Trophoblast cell (in vitro differentiated cells and primary cell): ENCODE data around the gene ADAMTS3.
A peak's percentile ranks its signal among the peaks of the same experiment; 100 is the strongest.

ENCODE experiments used
- DNase-seq, 2 donors: peaks; one replicate each; pipeline ENCODE4 v3.0.0-alpha.2; 2016
- H2AFZ ChIP-seq: 2 replicates; pipeline ENCODE4 v1.6.1; 2013; ENCODE audit warnings: low read length, moderate library complexity, mild to moderate bottlenecking; ENCODE audit not compliant: insufficient read depth, poor library complexity
- H2AK5ac ChIP-seq: 2 replicates; pipeline ENCODE4 v1.6.1; 2013; ENCODE audit warnings: mild to moderate bottlenecking, low read length
- H2BK120ac ChIP-seq: 2 replicates; pipeline ENCODE4 v1.6.1; 2013; ENCODE audit warnings: low read length, mild to moderate bottlenecking, moderate library complexity; ENCODE audit not compliant: insufficient read depth, poor library complexity
- H2BK12ac ChIP-seq: 2 replicates; pipeline ENCODE4 v1.6.1; 2013; ENCODE audit warnings: mild to moderate bottlenecking, low read length, moderate library complexity
- H2BK5ac ChIP-seq: 2 replicates; pipeline ENCODE4 v1.6.1; 2013; ENCODE audit warnings: low read length, low read depth, moderate library complexity, mild to moderate bottlenecking; ENCODE audit not compliant: poor library complexity
- H3K14ac ChIP-seq: 2 replicates; pipeline ENCODE4 v1.6.1; 2013; ENCODE audit warnings: mild to moderate bottlenecking, low read length
- H3K18ac ChIP-seq: 2 replicates; pipeline ENCODE4 v1.6.1; 2013; ENCODE audit warnings: mild to moderate bottlenecking, low read length
- H3K23ac ChIP-seq: 2 replicates; pipeline ENCODE4 v1.6.1; 2013; ENCODE audit warnings: low read length
- H3K27ac ChIP-seq: 2 replicates; pipeline ENCODE4 v1.5.1; 2013; ENCODE audit warnings: low read depth, mild to moderate bottlenecking, inconsistent platforms, low read length, moderate library complexity
- H3K27me3 ChIP-seq: 2 replicates; pipeline ENCODE4 v1.6.1; 2013; ENCODE audit warnings: inconsistent platforms, mild to moderate bottlenecking, low read length, moderate library complexity; ENCODE audit not compliant: insufficient read depth
- H3K36me3 ChIP-seq, 2 experiments: 1 replicate in 1 of 2; 2 replicates in 1 of 2; pipeline ENCODE4 v1.6.1; 2013; ENCODE audit warnings: low read length in 2 of 2, mild to moderate bottlenecking in 2 of 2, moderate library complexity in 1 of 2; ENCODE audit not compliant: insufficient read depth in 2 of 2, control insufficient read depth in 1 of 2
- H3K4ac ChIP-seq: 2 replicates; pipeline ENCODE4 v1.6.1; 2013; ENCODE audit warnings: low read depth, mild to moderate bottlenecking, low read length, moderate library complexity
- H3K4me1 ChIP-seq, 2 experiments: 1 replicate in 1 of 2; 2 replicates in 1 of 2; pipeline ENCODE4 v1.6.1; 2013; ENCODE audit warnings: low read length in 2 of 2, mild to moderate bottlenecking in 2 of 2, moderate library complexity in 1 of 2; ENCODE audit not compliant: insufficient read depth in 2 of 2, control insufficient read depth in 1 of 2
- H3K4me2 ChIP-seq: 2 replicates; pipeline ENCODE4 v1.6.1; 2013; ENCODE audit warnings: inconsistent platforms, mild to moderate bottlenecking, low read length, moderate library complexity
- H3K4me3 ChIP-seq: 2 replicates; pipeline ENCODE4 v1.5.1; 2013; ENCODE audit warnings: mild to moderate bottlenecking, low read depth, low read length, inconsistent platforms
- H3K79me1 ChIP-seq: one replicate; pipeline ENCODE4 v1.6.1; 2013; ENCODE audit warnings: low read length
- H3K79me2 ChIP-seq: 2 replicates; pipeline ENCODE4 v1.6.1; 2013; ENCODE audit warnings: low read length, mild to moderate bottlenecking; ENCODE audit not compliant: control insufficient read depth, insufficient read depth, poor library complexity
- H3K9ac ChIP-seq: 2 replicates; pipeline ENCODE4 v1.6.1; 2013; ENCODE audit warnings: mild to moderate bottlenecking, low read length
- H3K9me3 ChIP-seq: 2 replicates; pipeline ENCODE4 v1.6.1; 2013; ENCODE audit warnings: low read depth, mild to moderate bottlenecking, control low read depth, inconsistent platforms, low read length; ENCODE audit not compliant: insufficient read depth
- H4K12ac ChIP-seq: 2 replicates; pipeline ENCODE4 v1.6.1; 2013; ENCODE audit warnings: low read depth, mild to moderate bottlenecking, low read length, moderate library complexity
- H4K8ac ChIP-seq: 2 replicates; pipeline ENCODE4 v1.6.1; 2013; ENCODE audit warnings: low read depth, mild to moderate bottlenecking, low read length, moderate library complexity
- H4K91ac ChIP-seq: one replicate; pipeline ENCODE4 v1.6.1; 2013; ENCODE audit warnings: low read depth, mild to moderate bottlenecking, low read length, moderate library complexity
- WGBS: extraction: QIAGEN DNeasy Blood & Tissue Kit; methylation state at CpG from one replicate; pipeline ENCODE4 v1.1.7; 2013; ENCODE audit warnings: missing lambda C conversion rate; ENCODE audit not compliant: insufficient read length, insufficient coverage; ENCODE audit errors: extremely low coverage; 5-methylcytosine and 5-hydroxymethylcytosine counted together

Gene ADAMTS3

DNA sequence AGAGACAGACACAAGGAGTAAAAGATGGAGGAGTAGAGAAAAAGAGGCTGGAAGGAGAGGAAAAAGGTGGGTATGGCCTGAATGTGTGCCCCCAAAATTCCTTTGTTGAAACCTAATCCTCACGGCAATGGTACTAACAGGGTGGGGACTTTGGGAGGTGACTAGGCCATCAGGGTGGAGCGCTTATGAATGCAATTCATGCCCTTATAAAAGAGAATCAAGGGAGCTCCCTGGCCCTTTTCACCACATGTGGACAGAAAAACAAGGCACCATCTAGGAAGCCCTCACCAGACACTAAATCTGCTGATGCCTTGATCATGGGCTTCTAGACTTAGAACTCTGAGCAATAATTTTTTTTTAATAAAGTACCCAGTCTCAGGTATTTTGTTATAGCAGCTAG, 282.1 kb downstream of the ADAMTS3 start:
- Histone ChIP-seq H3K9ac (no peak overlapping the region), H3K79me2 (no peaks in the 10 kb centered on the region), H3K36me3 (peaks cover 0 to 2% of the 10 kb centered on the region in 2 experiments), H3K4me2 (no peak overlapping the region), H3K4me3 (no peak overlapping the region), H3K4ac (no peak overlapping the region), H4K12ac (no peak overlapping the region), H3K9me3 (no peaks in the 10 kb centered on the region), H2BK12ac (no peak overlapping the region), H2BK120ac (no peak overlapping the region), H3K79me1 (no peaks in the 10 kb centered on the region), H3K27ac (no peak overlapping the region), H3K14ac (no peak overlapping the region), H3K23ac (no peak overlapping the region), H2BK5ac (no peak overlapping the region), H3K18ac (no peak overlapping the region), H2AFZ (no peak overlapping the region), H3K4me1 (no peaks in the 10 kb centered on the region), H4K8ac (no peak overlapping the region), H3K27me3 (no peaks in the 10 kb centered on the region), H2AK5ac (no peak overlapping the region), H4K91ac (no peak overlapping the region)
- DNase-seq: no peak
- no CpG with 5 or more reads among the region's 2 CpGs for WGBS

DNA sequence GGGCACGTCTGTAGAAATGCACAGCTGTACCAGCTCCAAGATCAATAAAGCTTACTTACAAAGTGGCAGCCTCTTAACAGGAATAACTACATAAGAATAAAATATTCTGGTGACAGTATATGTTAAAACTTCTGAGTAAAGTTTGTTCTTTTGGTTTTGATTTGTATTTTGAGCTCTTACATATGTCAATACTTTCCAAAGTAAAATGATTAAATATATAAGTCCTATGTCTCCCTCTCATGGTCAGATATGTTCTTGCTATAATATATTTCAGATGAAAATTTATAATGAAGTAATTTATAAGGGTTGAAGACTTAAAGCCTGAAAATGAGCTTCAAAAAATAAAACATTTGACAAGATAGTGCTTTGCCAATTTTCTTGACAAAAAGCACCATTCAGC, 282.8 kb downstream of the ADAMTS3 start:
- H2AK5ac ChIP-seq: no peak overlapping the region
- no peak overlapping the region for H2BK120ac ChIP-seq
- H3K79me1 ChIP-seq: no peaks in the 10 kb centered on the region
- no peak overlapping the region for H3K9ac ChIP-seq
- no peak overlapping the region for H4K12ac ChIP-seq
- H2BK12ac ChIP-seq: no peak overlapping the region
- H4K91ac ChIP-seq: no peak overlapping the region
- no peak overlapping the region for H3K23ac ChIP-seq
- DNase-seq: peak in 1 of 2 donors; percentile 60
- H2BK5ac ChIP-seq: no peak overlapping the region
- H3K14ac ChIP-seq: no peak overlapping the region
- no CpG with 5 or more reads among the region's 1 CpG for WGBS
- no peaks in the 10 kb centered on the region for H3K79me2 ChIP-seq
- H3K9me3 ChIP-seq: no peaks in the 10 kb centered on the region
- no peak overlapping the region for H3K18ac ChIP-seq
- no peak overlapping the region for H3K4me3 ChIP-seq
- no peak overlapping the region for H2AFZ ChIP-seq
- no peak overlapping the region for H4K8ac ChIP-seq
- H3K36me3 ChIP-seq: peaks cover 0 to 2% of the 10 kb centered on the region in 2 experiments
- H3K27me3 ChIP-seq: no peaks in the 10 kb centered on the region
- no peaks in the 10 kb centered on the region for H3K4me1 ChIP-seq
- H3K27ac ChIP-seq: no peak overlapping the region
- H3K4me2 ChIP-seq: no peak overlapping the region
- H3K4ac ChIP-seq: no peak overlapping the region

DNA sequence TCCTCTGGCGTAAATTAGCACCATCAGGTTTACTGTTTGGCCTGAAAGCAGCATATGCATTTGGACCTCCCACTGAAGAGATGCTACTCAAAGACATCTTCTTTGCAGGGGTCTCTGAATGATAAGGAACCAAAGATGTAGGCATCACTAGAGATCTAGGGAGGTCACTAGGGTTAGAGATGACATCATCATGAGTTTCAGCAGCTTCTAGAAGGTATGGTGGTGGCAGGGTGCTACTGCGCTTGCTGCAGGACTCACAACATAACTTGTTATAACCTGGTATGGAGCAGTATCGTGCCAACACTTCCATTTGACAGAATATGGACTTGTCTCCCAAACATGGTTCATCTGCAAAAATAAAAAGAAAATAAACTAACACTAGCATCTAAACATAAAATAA, 285.7 kb downstream of the ADAMTS3 start:
- H2AFZ ChIP-seq: no peak overlapping the region

DNA sequence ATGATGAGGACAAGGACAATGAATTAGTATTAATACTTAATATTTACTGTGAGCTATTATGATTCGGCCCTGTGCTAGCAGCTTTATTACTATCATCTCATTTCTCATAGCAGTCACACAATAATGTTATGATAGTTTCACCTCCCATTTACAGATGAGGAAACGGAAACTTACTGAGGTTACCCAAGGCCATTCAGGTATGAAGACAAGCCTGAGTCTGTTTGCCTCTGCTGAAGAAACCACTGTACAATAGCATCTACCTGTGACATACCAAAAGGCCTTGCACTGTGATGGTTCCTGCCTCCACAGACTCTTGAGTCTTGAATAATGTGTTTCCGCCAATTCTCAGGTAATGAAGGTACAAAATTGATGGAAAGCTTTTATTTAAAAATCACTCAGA, 288.8 kb downstream of the ADAMTS3 start:
- Histone ChIP-seq H3K9ac (no peak overlapping the region), H3K27me3 (no peaks in the 10 kb centered on the region), H2AFZ (no peak overlapping the region), H4K8ac (no peak overlapping the region), H3K23ac (no peak overlapping the region), H3K27ac (no peak overlapping the region), H4K12ac (no peak overlapping the region), H2BK12ac (no peak overlapping the region), H3K79me2 (no peaks in the 10 kb centered on the region), H2BK5ac (no peak overlapping the region), H3K79me1 (no peaks in the 10 kb centered on the region), H3K4ac (no peak overlapping the region), H3K9me3 (no peaks in the 10 kb centered on the region), H2AK5ac (no peak overlapping the region), H3K4me3 (no peak overlapping the region), H3K4me2 (no peak overlapping the region), H3K36me3 (peaks cover 0 to 2% of the 10 kb centered on the region in 2 experiments), H3K4me1 (no peaks in the 10 kb centered on the region), H2BK120ac (no peak overlapping the region), H4K91ac (no peak overlapping the region), H3K18ac (no peak overlapping the region), H3K14ac (no peak overlapping the region)
- no CpG with 5 or more reads among the region's 3 CpGs for WGBS
- DNase-seq: no peak

More for the DNA sequence above, 285.7 kb downstream of the ADAMTS3 start:
- Histone ChIP-seq H4K91ac (no peak overlapping the region), H3K79me2 (no peaks in the 10 kb centered on the region), H2BK12ac (no peak overlapping the region), H2BK120ac (no peak overlapping the region), H3K14ac (no peak overlapping the region), H3K4ac (no peak overlapping the region), H3K18ac (no peak overlapping the region), H3K9me3 (no peaks in the 10 kb centered on the region), H3K79me1 (no peaks in the 10 kb centered on the region), H3K4me1 (no peaks in the 10 kb centered on the region), H2AK5ac (no peak overlapping the region), H4K8ac (no peak overlapping the region), H2BK5ac (no peak overlapping the region), H4K12ac (no peak overlapping the region), H3K36me3 (peaks cover 0 to 2% of the 10 kb centered on the region in 2 experiments), H3K27me3 (no peaks in the 10 kb centered on the region), H3K4me2 (no peak overlapping the region), H3K9ac (no peak overlapping the region), H3K23ac (no peak overlapping the region), H3K27ac (no peak overlapping the region), H3K4me3 (no peak overlapping the region)
- DNase-seq: no peak
- no CpG with 5 or more reads among the region's 3 CpGs for WGBS
